ENCODE measurements around the gene PPP4R4.

DNA sequence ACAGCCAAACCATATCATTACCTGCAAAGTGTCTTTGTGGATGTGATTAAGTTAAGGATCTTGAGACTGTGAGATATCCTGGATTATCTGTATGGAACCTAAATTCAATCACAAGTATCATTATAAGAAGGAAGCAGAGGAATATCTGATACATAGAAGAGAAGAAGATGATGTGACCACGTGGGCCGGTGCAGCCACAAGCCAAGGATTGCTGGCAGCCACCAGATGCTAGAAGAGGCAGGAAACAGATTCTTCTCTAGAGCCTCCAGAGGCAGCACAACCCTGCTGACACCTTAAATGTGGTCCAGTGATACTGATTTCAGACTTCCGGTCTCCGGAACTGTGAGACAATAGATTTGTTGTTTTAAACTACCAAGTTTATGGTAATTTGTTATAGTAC, 38.6 kb upstream of the PPP4R4 start:
- TF ChIP-seq, protein P1, sequence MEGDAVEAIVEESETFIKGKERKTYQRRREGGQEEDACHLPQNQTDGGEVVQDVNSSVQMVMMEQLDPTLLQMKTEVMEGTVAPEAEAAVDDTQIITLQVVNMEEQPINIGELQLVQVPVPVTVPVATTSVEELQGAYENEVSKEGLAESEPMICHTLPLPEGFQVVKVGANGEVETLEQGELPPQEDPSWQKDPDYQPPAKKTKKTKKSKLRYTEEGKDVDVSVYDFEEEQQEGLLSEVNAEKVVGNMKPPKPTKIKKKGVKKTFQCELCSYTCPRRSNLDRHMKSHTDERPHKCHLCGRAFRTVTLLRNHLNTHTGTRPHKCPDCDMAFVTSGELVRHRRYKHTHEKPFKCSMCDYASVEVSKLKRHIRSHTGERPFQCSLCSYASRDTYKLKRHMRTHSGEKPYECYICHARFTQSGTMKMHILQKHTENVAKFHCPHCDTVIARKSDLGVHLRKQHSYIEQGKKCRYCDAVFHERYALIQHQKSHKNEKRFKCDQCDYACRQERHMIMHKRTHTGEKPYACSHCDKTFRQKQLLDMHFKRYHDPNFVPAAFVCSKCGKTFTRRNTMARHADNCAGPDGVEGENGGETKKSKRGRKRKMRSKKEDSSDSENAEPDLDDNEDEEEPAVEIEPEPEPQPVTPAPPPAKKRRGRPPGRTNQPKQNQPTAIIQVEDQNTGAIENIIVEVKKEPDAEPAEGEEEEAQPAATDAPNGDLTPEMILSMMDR (IDR thresholded peaks at IDR 0.05 in 4 of 5, conservative IDR thresholded peaks at IDR 0.05 in 1 of 5) = no peak
- TF ChIP-seq POLR2A (IDR thresholded peaks at IDR 0.05) = no peak
